WTC11 (cell line): ENCODE results near the gene COG6.

Experiments used
- ARID4B ChIP-seq: sonication (generic); formaldehyde crosslinking; IDR thresholded peaks from 2 replicates; pipeline ENCODE4 v1.8.0; 2023; ENCODE audit warnings: missing genetic modification reagents, mild to moderate bottlenecking, borderline replicate concordance
- CREB1 ChIP-seq: sonication (generic); formaldehyde crosslinking; IDR thresholded peaks from 2 replicates; pipeline ENCODE4 v1.8.0; 2023; ENCODE audit warnings: mild to moderate bottlenecking, missing genetic modification reagents
- CTCF ChIP-seq: fragments of 200-600 bp; IDR thresholded peaks from 2 replicates; pipeline ENCODE4 v1.8.0; 2022; ENCODE audit warnings: antibody characterized with exemption
- PREB ChIP-seq: sonication (generic); formaldehyde crosslinking; IDR thresholded peaks from 2 replicates; pipeline ENCODE4 v1.8.1; 2022; ENCODE audit warnings: mild to moderate bottlenecking, missing genetic modification reagents, moderate library complexity, borderline replicate concordance
- RELA ChIP-seq: sonication (generic); formaldehyde crosslinking; IDR thresholded peaks from 2 replicates; pipeline ENCODE4 v1.8.1; 2022; ENCODE audit warnings: missing genetic modification reagents, mild to moderate bottlenecking, borderline replicate concordance
- SP1 ChIP-seq: sonication (generic); formaldehyde crosslinking; conservative IDR thresholded peaks from 2 replicates; pipeline ENCODE4 v1.8.1; 2022; ENCODE audit warnings: missing genetic modification reagents
- TEAD4 ChIP-seq: sonication (generic); formaldehyde crosslinking; IDR thresholded peaks from 2 replicates; pipeline ENCODE4 v1.8.0; 2022; ENCODE audit warnings: mild to moderate bottlenecking, missing genetic modification reagents
- USF1 ChIP-seq: sonication (generic); formaldehyde crosslinking; IDR thresholded peaks from 2 replicates; pipeline ENCODE4 v1.8.0; 2022; ENCODE audit warnings: mild to moderate bottlenecking, missing genetic modification reagents
- ZNF121 ChIP-seq: sonication (generic); formaldehyde crosslinking; IDR thresholded peaks from 2 replicates; pipeline ENCODE4 v1.8.0; 2023; ENCODE audit warnings: missing genetic modification reagents
- ZNF138 ChIP-seq: sonication (generic); formaldehyde crosslinking; conservative IDR thresholded peaks from 2 replicates; pipeline ENCODE4 v1.8.1; 2022; ENCODE audit warnings: mild to moderate bottlenecking, moderate library complexity, missing genetic modification reagents
- ZSCAN18 ChIP-seq: fragments of 250-450 bp; sonication (Bioruptor Pico); IDR thresholded peaks from 2 replicates; pipeline ENCODE4 v2.1.2; 2022; ENCODE audit warnings: mild to moderate bottlenecking, moderate library complexity

GRCh38 chr13:39635564-39635963, 19.9 kb upstream of the COG6 start:
- no peak for TF ChIP-seq CTCF
- TF ChIP-seq TEAD4 (CRISPR knock-in tag), result no peak
- no peak for TF ChIP-seq ARID4B (CRISPR knock-in tag)
- no peak for TF ChIP-seq ZNF138 (CRISPR knock-in tag)
- TF ChIP-seq SP1 (CRISPR knock-in tag), result no peak
- no peak for TF ChIP-seq USF1 (CRISPR knock-in tag)
- no peak for TF ChIP-seq ZNF121 (CRISPR knock-in tag)
- no peak for TF ChIP-seq RELA (CRISPR knock-in tag)
- no peak for TF ChIP-seq CREB1 (CRISPR knock-in tag)
- no peak for TF ChIP-seq PREB (CRISPR knock-in tag)
- TF ChIP-seq ZSCAN18 (CRISPR knock-in tag), result no peak
